ENCODE results near the gene ATP1A2. TPM values are rescaled to one million over a fixed set of nuclear protein-coding genes. Genes with fewer than 3 reads are reported as not detected.

ATP1A2 gene
- total and polyA plus RNA-seq, 2 donors (not counting 3 experiments of a cell fraction or from before 2014, with no cell fraction given) = not detected

DNA sequence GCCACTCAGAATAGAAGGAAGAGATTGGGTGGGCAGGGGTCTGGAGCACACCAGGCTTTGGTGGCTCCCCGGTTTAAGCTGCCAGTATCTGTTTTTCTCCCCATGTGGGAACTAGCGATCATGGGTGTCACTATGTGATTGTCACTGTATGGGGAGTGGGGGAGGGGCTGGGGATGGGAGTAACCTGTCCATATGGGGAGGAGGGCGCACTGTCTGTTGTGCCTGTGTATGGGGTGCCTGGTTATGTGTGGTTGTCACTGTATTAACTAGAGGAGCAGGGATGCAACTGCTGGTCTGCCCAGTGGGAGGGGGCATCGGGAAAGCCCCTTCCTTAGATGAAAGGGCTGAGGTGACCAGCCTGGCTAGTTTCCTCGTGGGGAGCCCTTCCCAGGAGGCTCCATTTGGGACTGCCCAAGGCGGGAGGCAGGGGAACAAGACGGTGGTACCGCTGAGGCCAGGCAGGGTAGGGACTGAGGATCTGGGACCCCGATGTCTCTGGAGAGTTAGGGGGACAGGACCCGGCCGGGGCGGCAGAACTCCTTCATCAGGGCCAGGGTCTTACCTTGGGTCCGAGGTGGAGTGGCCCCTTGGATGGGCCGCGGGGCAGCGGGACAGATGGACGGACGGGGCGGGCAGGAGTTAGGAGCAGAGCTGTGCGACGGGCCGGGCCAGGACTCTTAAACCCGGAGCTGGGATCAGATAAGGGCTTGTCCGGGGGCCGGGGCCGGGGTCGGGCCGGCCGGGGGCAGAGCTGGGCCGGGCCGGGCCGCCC lies 45.9 kb upstream of the ATP1A2 start, which contains the start of gene KCNJ10:
TSS of gene KCNJ10 (minus strand) at position 701 of the 772 bp plus-strand sequence. CDS start 27,628 bp downstream, outside the sequence.
- dilution Hi-C loops (cut with MboI; ENCODE audit: extremely low pct_ligation_motif_present, low sequenced_read_pairs) = no loop called here
- Histone ChIP-seq H3K9me1 (replicated peaks; ENCODE audit: control insufficient read depth, extremely low read depth, insufficient read depth, low read length) (no peaks in the 10 kb centered on the region), H3K27ac (ENCODE audit: insufficient read depth, low read depth, low read length) (no peak within 1 kb of the TSS), H2AFZ (ENCODE audit: low read depth, low read length) (peak within 1 kb of the TSS; percentile 99), H3K27me3 (ENCODE audit: control insufficient read depth in 2 of 2, insufficient read depth in 2 of 2, low read length in 2 of 2) (peaks cover 23 to 27% of the 10 kb centered on the region in 2 experiments), H4K20me1 (replicated peaks; ENCODE audit: control insufficient read depth, extremely low read depth, insufficient read depth, low read length) (no peaks in the 10 kb centered on the region), H3K4me1 (ENCODE audit: control insufficient read depth, extremely low read depth, insufficient read depth, low read length) (peaks cover 7% of the 10 kb centered on the region), H3K4me2 (ENCODE audit: insufficient read depth, low read length) (peak within 1 kb of the TSS; percentile 78), H3K9ac (replicated peaks; ENCODE audit: extremely low read depth, insufficient read depth, low read length) (no peak within 1 kb of the TSS), H3K36me3 (ENCODE audit: control insufficient read depth in 2 of 2, extremely low read depth in 1 of 2, insufficient read depth in 2 of 2, low read length in 2 of 2) (no peaks in the 10 kb centered on the region), H3K4me3 (replicated peaks in 1 of 3; ENCODE audit: insufficient read depth in 1 of 3, low read depth in 1 of 3, low read length in 3 of 3) (peak within 1 kb of the TSS; percentile 31 to 69 (median 45)), H3K9me3 (replicated peaks; ENCODE audit: control insufficient read depth, insufficient read depth, low read length) (no peaks in the 10 kb centered on the region), H3K79me2 (ENCODE audit: control insufficient read depth, insufficient read depth, low read length) (no peaks in the 10 kb centered on the region)
- no peak for DNase-seq (ENCODE audit: low read depth, low spot score)
- intact Hi-C loops (cut with micrococcal nuclease) = no loop called here
- no peak for FAIRE-seq
- CTCF ChIA-PET = interaction anchor here (0.8 to 5.8 kb wide), 6 partner anchors 9 to 62 kb away, joined by 3 to 37 read pairs (median 6); partner anchors contain the start of gene IGSF8
- POLR2A ChIA-PET = no interaction called here
- no TSS peak for BruUV-seq (replicated peaks)
- TF ChIP-seq JUN (IDR thresholded peaks at IDR 0.05; ENCODE audit: borderline replicate concordance, insufficient read depth, insufficient read length, low read depth) (no peak), MYC (IDR thresholded peaks at IDR 0.05; ENCODE audit: low read depth, low read length) (no peak), GATA2 (IDR thresholded peaks at IDR 0.05; ENCODE audit: insufficient read depth, insufficient read length, low read depth, low read length) (no peak), FOS (IDR thresholded peaks at IDR 0.05; ENCODE audit: borderline replicate concordance, insufficient read depth, low read length) (no peak), POLR2AphosphoS5 (IDR thresholded peaks at IDR 0.05; ENCODE audit: insufficient read depth, low read depth, low read length) (no peak), POLR2A (IDR thresholded peaks at IDR 0.05; ENCODE audit: low read depth, low read length) (no peak), EZH2 (IDR thresholded peaks at IDR 0.05; ENCODE audit: borderline replicate concordance, low read depth, low read length, severe bottlenecking) (no peak)
- TF ChIP-seq, protein P1, sequence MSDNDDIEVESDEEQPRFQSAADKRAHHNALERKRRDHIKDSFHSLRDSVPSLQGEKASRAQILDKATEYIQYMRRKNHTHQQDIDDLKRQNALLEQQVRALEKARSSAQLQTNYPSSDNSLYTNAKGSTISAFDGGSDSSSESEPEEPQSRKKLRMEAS (IDR thresholded peaks at IDR 0.05; ENCODE audit: insufficient read depth, insufficient read length) = no peak
- TF ChIP-seq, protein P2, sequence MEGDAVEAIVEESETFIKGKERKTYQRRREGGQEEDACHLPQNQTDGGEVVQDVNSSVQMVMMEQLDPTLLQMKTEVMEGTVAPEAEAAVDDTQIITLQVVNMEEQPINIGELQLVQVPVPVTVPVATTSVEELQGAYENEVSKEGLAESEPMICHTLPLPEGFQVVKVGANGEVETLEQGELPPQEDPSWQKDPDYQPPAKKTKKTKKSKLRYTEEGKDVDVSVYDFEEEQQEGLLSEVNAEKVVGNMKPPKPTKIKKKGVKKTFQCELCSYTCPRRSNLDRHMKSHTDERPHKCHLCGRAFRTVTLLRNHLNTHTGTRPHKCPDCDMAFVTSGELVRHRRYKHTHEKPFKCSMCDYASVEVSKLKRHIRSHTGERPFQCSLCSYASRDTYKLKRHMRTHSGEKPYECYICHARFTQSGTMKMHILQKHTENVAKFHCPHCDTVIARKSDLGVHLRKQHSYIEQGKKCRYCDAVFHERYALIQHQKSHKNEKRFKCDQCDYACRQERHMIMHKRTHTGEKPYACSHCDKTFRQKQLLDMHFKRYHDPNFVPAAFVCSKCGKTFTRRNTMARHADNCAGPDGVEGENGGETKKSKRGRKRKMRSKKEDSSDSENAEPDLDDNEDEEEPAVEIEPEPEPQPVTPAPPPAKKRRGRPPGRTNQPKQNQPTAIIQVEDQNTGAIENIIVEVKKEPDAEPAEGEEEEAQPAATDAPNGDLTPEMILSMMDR (IDR thresholded peaks at IDR 0.05; ENCODE audit: extremely low read depth in 1 of 2, insufficient read depth in 1 of 2, low read depth in 1 of 2, low read length in 2 of 2) = no peak

Measured in endothelial cell of umbilical vein (primary cell).